ENCODE results near the gene CAV3. TPM values are rescaled to one million over a fixed set of nuclear protein-coding genes. Genes with fewer than 3 reads are reported as not detected.
A peak's percentile ranks its signal among the peaks of the same experiment; 100 is the strongest.

Gene CAV3
- total RNA-seq, 1 donor from 2014 or later: not detected

GRCh38 chr3:8727605-8728512 lies 5.7 kb upstream of the CAV3 start:
- Histone ChIP-seq H3K9me3 (ENCODE audit: insufficient read depth, low read depth, low read length) (peaks cover 7% of the 10 kb centered on the region), H4K20me1 (ENCODE audit: insufficient read depth, low read length) (no peaks in the 10 kb centered on the region), H3K4me2 (ENCODE audit: low read length) (no peak overlapping the region), H2AFZ (ENCODE audit: low read depth, low read length) (no peak overlapping the region), H3K4me1 (ENCODE audit: insufficient read depth, low read length) (no peaks in the 10 kb centered on the region), H3K4me3 (ENCODE audit: insufficient read depth, low read depth, low read length) (no peak overlapping the region), H3K27me3 (ENCODE audit: insufficient read depth, low read length) (no peaks in the 10 kb centered on the region), H3K79me2 (ENCODE audit: insufficient read depth, low read length) (no peaks in the 10 kb centered on the region), H3K27ac (ENCODE audit: low read depth, low read length) (no peak overlapping the region), H3K36me3 (ENCODE audit: insufficient read depth, low read length) (no peaks in the 10 kb centered on the region), H3K9ac (ENCODE audit: low read length) (no peak overlapping the region)
- H3K36me3 Mint-ChIP-seq (ENCODE audit: low read depth, unreplicated experiment): peaks cover 2% of the 10 kb centered on the region
- H3K4me1 Mint-ChIP-seq (ENCODE audit: low read depth, unreplicated experiment): peaks cover 2% of the 10 kb centered on the region
- FAIRE-seq: no peak
- H3K27me3 Mint-ChIP-seq (ENCODE audit: low read depth, unreplicated experiment): peaks cover 5% of the 10 kb centered on the region
- DNase-seq (ENCODE audit: low read depth): no peak
- peaks cover 24% of the 10 kb centered on the region for H3K9me3 Mint-ChIP-seq (ENCODE audit: unreplicated experiment)
- H3K4me3 Mint-ChIP-seq (ENCODE audit: unreplicated experiment): no peak overlapping the region
- no peak overlapping the region for H3K27ac Mint-ChIP-seq (ENCODE audit: unreplicated experiment)
- TF ChIP-seq EZH2 (IDR thresholded peaks at IDR 0.05; ENCODE audit: insufficient read depth, low read length): no peak
- no peak for TF ChIP-seq CTCF (IDR thresholded peaks at IDR 0.05; ENCODE audit: insufficient read depth, low read depth, low read length)

DNA sequence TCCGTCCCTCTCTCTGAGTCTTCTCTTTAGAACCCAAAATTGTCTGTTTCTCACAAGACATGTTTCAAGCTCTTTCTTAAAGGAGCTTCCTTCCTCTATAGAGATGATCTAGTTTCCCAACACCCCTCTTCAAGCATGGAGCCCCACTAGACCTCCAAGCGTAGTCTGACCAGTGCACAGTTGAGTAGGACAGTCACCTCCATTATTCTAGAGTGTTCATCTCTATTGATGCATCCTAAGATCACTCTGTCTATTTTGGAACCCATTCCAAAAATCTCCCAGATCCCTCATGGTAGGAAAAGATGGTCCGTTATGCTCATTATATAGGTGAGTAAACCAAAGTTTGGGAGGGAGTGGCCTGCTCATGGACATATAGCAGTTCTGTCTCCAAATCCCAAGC lies 4.1 kb upstream of the CAV3 start:
- peaks cover 7% of the 10 kb centered on the region for H3K9me3 ChIP-seq (ENCODE audit: insufficient read depth, low read depth, low read length)
- H3K9me3 Mint-ChIP-seq (ENCODE audit: unreplicated experiment): peaks cover 24% of the 10 kb centered on the region
- H2AFZ ChIP-seq (ENCODE audit: low read depth, low read length): no peak overlapping the region
- no peak overlapping the region for H3K4me3 ChIP-seq (ENCODE audit: insufficient read depth, low read depth, low read length)
- no peak overlapping the region for H3K27ac ChIP-seq (ENCODE audit: low read depth, low read length)
- no peaks in the 10 kb centered on the region for H3K36me3 ChIP-seq (ENCODE audit: insufficient read depth, low read length)
- no peak overlapping the region for H3K4me2 ChIP-seq (ENCODE audit: low read length)
- H3K36me3 Mint-ChIP-seq (ENCODE audit: low read depth, unreplicated experiment): peaks cover 2% of the 10 kb centered on the region
- H3K4me3 Mint-ChIP-seq (ENCODE audit: unreplicated experiment): no peak overlapping the region
- DNase-seq (ENCODE audit: low read depth): no peak
- peaks cover 2% of the 10 kb centered on the region for H3K4me1 Mint-ChIP-seq (ENCODE audit: low read depth, unreplicated experiment)
- TF ChIP-seq EZH2 (IDR thresholded peaks at IDR 0.05; ENCODE audit: insufficient read depth, low read length) (no peak), CTCF (IDR thresholded peaks at IDR 0.05; ENCODE audit: insufficient read depth, low read depth, low read length) (no peak)
- no peaks in the 10 kb centered on the region for H4K20me1 ChIP-seq (ENCODE audit: insufficient read depth, low read length)
- no peaks in the 10 kb centered on the region for H3K79me2 ChIP-seq (ENCODE audit: insufficient read depth, low read length)
- no peak overlapping the region for H3K9ac ChIP-seq (ENCODE audit: low read length)
- H3K27me3 Mint-ChIP-seq (ENCODE audit: low read depth, unreplicated experiment): peaks cover 5% of the 10 kb centered on the region
- H3K4me1 ChIP-seq (ENCODE audit: insufficient read depth, low read length): no peaks in the 10 kb centered on the region
- no peaks in the 10 kb centered on the region for H3K27me3 ChIP-seq (ENCODE audit: insufficient read depth, low read length)
- H3K27ac Mint-ChIP-seq (ENCODE audit: unreplicated experiment): no peak overlapping the region
- no peak for FAIRE-seq

- no peaks in the 10 kb centered on the region for H3K27me3 ChIP-seq (ENCODE audit: insufficient read depth, low read length)
- Mint-ChIP-seq H3K27me3 (ENCODE audit: low read depth, unreplicated experiment) (peaks cover 5% of the 10 kb centered on the region), H3K36me3 (ENCODE audit: low read depth, unreplicated experiment) (peaks cover 2% of the 10 kb centered on the region), H3K27ac (ENCODE audit: unreplicated experiment) (no peak overlapping the region), H3K9me3 (ENCODE audit: unreplicated experiment) (peaks cover 21% of the 10 kb centered on the region), H3K4me1 (ENCODE audit: low read depth, unreplicated experiment) (peaks cover 2% of the 10 kb centered on the region), H3K4me3 (ENCODE audit: unreplicated experiment) (no peak overlapping the region)
- H3K9ac ChIP-seq (ENCODE audit: low read length): no peak overlapping the region
- H3K4me3 ChIP-seq (ENCODE audit: insufficient read depth, low read depth, low read length): no peak overlapping the region
- H3K36me3 ChIP-seq (ENCODE audit: insufficient read depth, low read length): no peaks in the 10 kb centered on the region
- H3K9me3 ChIP-seq (ENCODE audit: insufficient read depth, low read depth, low read length): peaks cover 7% of the 10 kb centered on the region
- TF ChIP-seq EZH2 (IDR thresholded peaks at IDR 0.05; ENCODE audit: insufficient read depth, low read length) (no peak), CTCF (IDR thresholded peaks at IDR 0.05; ENCODE audit: insufficient read depth, low read depth, low read length) (no peak)
- no peaks in the 10 kb centered on the region for H3K4me1 ChIP-seq (ENCODE audit: insufficient read depth, low read length)
- no peak overlapping the region for H3K27ac ChIP-seq (ENCODE audit: low read depth, low read length)
- no peaks in the 10 kb centered on the region for H4K20me1 ChIP-seq (ENCODE audit: insufficient read depth, low read length)
- H3K79me2 ChIP-seq (ENCODE audit: insufficient read depth, low read length): no peaks in the 10 kb centered on the region
- no peak overlapping the region for H3K4me2 ChIP-seq (ENCODE audit: low read length)
- FAIRE-seq: no peak
- peak; percentile 29 for DNase-seq (ENCODE audit: low read depth)
- no peak overlapping the region for H2AFZ ChIP-seq (ENCODE audit: low read depth, low read length)
Observed at GRCh38 chr3:8730656-8731055, 2.9 kb upstream of the CAV3 start.
